GM19455 (cell line): ENCODE data around the gene STOX2.

Source experiments
- ATAC-seq: cut with Tn5 transposase; IDR thresholded peaks from one replicate; pipeline ENCODE4 v1.9.1; 2021; ENCODE audit not compliant: unreplicated experiment

Gene STOX2

GRCh38 chr4:183977707-183978106 lies 72.6 kb downstream of the STOX2 start:
- no peak for ATAC-seq

GRCh38 chr4:183984566-183984965 lies 79.5 kb downstream of the STOX2 start:
- no peak for ATAC-seq

- no peak for ATAC-seq
Measured at GRCh38 chr4:183985786-183986185, 80.7 kb downstream of the STOX2 start.

GRCh38 chr4:183986291-183986970 lies 81.3 kb downstream of the STOX2 start:
- ATAC-seq, result no peak

- no peak for ATAC-seq
Measured at GRCh38 chr4:183986971-183987946, 82.2 kb downstream of the STOX2 start.

GRCh38 chr4:183987987-183988392 lies 82.9 kb downstream of the STOX2 start:
- ATAC-seq, result no peak

- no peak for ATAC-seq
Measured at GRCh38 chr4:183988874-183989273, 83.8 kb downstream of the STOX2 start.

- no peak for ATAC-seq
Measured at GRCh38 chr4:183989461-183989860, 84.4 kb downstream of the STOX2 start.

- no peak for ATAC-seq
Measured at GRCh38 chr4:183989931-183990330, 84.8 kb downstream of the STOX2 start.

- no peak for ATAC-seq
Measured at GRCh38 chr4:183993676-183994075, 88.6 kb downstream of the STOX2 start.

- ATAC-seq, result no peak
Measured at GRCh38 chr4:183995570-183995969, 90.5 kb downstream of the STOX2 start.

GRCh38 chr4:183996868-183997267 lies 91.8 kb downstream of the STOX2 start:
- no peak for ATAC-seq

GRCh38 chr4:183999435-183999834 lies 94.3 kb downstream of the STOX2 start:
- ATAC-seq, result no peak

GRCh38 chr4:184000457-184001396 lies 95.6 kb downstream of the STOX2 start:
- ATAC-seq, result no peak

GRCh38 chr4:184003433-184003832 lies 98.3 kb downstream of the STOX2 start:
- ATAC-seq, result no peak

- no peak for ATAC-seq
Measured at GRCh38 chr4:184007891-184008290, 102.8 kb downstream of the STOX2 start.

GRCh38 chr4:184010696-184011095 lies 105.6 kb downstream of the STOX2 start:
- no peak for ATAC-seq

GRCh38 chr4:184011826-184012380 lies 106.8 kb downstream of the STOX2 start:
- ATAC-seq, result no peak

GRCh38 chr4:184012937-184013336 lies 107.8 kb downstream of the STOX2 start:
- no peak for ATAC-seq

- no peak for ATAC-seq
Measured at GRCh38 chr4:184014301-184014700, 109.2 kb downstream of the STOX2 start.
